Stimulated activated CD4-positive, alpha-beta T cell treated with anti-CD3 and anti-CD28 coated beads, TNF-alpha, amount 100 ng/mL, for 4 hours (primary cell): ENCODE data around the gene TERB1.

ENCODE experiments used
- DNase-seq, 3 experiments: peaks; one replicate each; pipeline ENCODE4 v3.0.0-alpha.2; 2020; ENCODE audit warnings: low read depth in 3 of 3

Gene TERB1

GRCh38 chr16:66746048-66746447 is 55.3 kb downstream of the TERB1 start:
- no peak for DNase-seq

DNA sequence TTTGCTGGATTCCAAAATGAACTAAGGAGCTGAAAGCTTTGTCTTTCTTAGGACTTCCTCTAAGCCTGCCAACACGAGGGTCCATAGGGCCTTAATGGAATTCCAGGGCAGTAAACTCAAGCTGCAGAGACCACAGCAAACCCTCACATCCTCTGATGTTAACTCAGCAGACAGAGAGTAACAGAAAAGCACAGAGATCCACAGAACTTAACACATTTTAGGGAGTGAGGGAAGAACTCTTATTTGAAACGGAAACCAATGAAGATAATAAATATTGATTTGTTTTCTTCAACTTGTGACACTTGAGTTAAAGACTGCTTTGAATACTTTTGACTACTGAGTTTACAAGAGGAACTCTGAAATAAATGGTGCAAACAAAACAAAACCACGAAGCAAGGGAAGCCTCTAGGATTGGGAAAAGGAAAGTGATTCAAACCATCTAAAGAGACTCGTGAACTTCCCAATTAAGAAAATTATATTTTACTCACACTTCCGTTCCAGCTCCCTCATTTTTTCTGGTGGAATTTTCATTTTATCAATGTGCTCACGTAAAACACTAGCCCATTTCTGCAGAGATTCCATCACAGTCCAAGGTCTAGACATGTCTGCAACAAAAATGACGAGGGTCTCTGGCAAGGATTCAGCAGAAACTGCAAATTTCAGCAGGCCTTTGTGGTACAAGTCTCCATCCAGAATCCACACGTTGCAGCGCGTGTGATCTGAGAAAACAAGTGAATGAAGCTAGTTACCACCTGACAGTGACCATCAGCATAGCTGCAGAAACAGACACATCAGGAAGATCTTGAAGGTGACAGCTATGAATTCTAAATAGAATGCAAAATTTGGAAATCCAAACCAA is 59.2 kb downstream of the TERB1 start:
- no peak for DNase-seq

- DNase-seq: no peak
These were observed 60.0 kb downstream of the TERB1 start for GRCh38 chr16:66741169-66741900.

DNA sequence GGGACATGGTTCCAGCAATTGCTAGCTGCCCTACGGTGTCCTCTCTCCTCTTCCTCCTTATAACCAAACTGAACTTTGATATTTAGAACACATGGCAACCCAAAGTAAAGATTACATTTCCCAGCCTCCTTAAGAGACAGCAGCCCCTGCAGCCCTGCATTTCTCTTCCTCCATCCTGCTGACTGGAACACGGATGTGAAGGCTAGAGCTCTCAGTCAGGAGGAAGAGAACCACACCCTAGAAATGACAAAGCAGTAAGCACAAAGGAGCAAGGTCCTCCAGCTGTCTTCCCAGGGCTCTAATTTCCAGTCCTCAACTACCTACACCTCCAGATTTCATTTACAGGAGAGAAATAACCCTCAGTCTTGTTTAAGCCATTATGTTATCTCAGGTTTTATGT is 60.9 kb downstream of the TERB1 start:
- no peak for DNase-seq

GRCh38 chr16:66740010-66740409 is 61.4 kb downstream of the TERB1 start:
- DNase-seq: no peak

DNA sequence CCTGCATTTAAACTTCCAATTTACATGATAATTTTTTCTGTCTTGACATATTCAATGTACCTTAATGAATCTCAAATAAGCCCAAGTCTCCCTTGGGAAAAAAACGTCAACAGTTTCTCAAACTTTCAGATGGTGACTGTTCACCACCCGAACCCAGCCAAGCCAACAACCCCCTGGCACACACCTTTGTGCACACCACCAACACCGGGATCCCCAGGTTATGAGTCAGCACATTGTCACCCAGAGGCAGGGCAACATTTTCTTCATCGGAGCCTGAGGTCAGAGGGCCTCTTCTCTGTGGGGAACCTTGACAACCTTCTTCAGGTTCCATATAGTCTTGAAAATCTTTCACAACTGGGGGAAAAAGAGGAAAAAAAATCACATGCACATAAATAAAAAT is 65.5 kb downstream of the TERB1 start:
- DNase-seq: no peak

DNA sequence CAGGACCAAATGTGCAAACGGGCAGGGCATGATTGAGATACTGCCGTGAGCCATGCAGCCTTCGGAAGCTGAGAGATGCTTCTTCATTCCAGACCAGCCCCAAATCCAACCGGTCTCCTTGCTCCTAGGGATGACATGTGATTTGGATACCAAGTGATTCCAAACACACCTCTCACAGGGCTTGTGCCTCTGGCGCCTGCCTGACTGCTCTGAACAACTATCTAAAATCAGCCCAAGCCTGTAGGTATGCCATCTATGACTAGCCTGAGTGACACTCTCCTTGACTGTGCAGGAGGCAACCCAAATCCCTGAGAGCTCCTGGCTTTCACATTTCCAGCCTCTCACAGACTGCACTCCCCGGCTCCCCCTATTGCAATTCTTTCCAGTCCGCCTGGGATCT is 70.3 kb downstream of the TERB1 start:
- no peak for DNase-seq

GRCh38 chr16:66728804-66729203 is 72.6 kb downstream of the TERB1 start:
- no peak for DNase-seq

- no peak for DNase-seq
These were observed 73.1 kb downstream of the TERB1 start for GRCh38 chr16:66728117-66728787.

- DNase-seq: no peak
These were observed 80.6 kb downstream of the TERB1 start for GRCh38 chr16:66720766-66721165.

- no peak for DNase-seq
These were observed 82.1 kb downstream of the TERB1 start for GRCh38 chr16:66719246-66719645.

- DNase-seq: no peak
These were observed 83.6 kb downstream of the TERB1 start for GRCh38 chr16:66717776-66718175.

DNA sequence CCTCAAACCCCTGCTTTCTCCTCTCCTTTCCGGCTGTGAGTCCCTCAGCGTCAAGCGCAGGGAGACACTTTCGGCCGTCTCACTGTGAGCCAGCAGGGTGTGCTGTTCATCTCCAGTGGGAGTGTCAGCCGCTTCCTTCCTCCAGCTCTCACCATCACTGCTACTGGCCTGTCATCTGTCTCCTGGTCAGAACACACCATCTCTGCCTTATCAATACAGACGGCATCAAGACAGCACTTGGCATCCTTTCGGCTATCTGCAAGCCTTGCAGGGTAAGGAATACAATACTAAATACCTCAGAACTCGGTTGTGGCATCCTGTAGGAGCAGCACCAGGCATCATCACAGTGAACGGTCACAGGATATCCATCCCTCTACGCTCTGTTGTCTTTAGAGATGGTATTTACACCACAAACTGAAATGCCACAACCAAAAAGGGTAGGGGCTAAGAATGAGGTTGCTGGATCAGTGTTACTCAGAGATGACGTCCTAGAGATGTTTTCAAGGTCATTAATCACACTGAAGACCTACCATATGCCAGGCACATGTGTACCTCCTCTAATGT is 84.2 kb downstream of the TERB1 start:
- no peak for DNase-seq

GRCh38 chr16:66714654-66715307 is 86.6 kb downstream of the TERB1 start:
- no peak for DNase-seq

GRCh38 chr16:66714062-66714461 is 87.3 kb downstream of the TERB1 start:
- no peak for DNase-seq

GRCh38 chr16:66713076-66713475 is 88.3 kb downstream of the TERB1 start:
- DNase-seq: no peak

DNA sequence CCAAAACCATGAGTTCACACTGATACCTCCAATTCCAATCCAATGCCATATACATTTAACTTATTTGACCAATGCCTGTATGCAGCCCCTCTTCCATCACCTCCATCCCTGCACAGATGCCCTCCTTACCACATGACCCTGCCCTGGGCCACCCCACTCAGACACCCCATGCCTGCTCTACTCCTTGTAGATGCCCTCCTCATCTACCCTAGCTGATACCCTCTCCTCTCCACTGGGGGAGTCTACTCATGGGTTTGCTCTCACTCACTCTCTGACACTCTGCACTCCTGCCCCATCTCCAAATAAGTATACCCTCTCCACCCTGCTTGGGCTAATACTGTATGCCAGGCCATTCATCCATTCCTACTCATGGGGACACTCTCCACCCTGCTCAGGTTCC is 88.9 kb downstream of the TERB1 start:
- no peak for DNase-seq

GRCh38 chr16:66711581-66711980 is 89.8 kb downstream of the TERB1 start:
- DNase-seq: no peak

DNA sequence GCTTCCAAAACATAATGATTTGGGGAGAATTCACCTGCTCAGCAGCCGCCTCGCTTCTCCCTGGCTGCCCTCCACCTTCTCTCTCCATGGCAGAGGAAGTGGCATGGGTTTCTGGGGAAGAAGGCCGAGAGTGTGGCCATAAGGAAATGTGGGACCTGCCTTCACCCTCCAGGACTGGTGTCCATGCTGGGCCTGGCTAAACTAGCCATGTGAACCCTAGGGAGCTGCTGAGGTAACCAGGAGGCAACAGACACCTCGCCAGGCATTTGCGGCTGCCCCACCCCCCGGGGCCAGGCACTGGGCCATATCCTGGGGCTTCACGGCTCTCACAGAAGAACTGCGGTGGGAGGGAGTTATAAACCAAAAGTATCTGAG is 94.9 kb downstream of the TERB1 start:
- DNase-seq: no peak

DNA sequence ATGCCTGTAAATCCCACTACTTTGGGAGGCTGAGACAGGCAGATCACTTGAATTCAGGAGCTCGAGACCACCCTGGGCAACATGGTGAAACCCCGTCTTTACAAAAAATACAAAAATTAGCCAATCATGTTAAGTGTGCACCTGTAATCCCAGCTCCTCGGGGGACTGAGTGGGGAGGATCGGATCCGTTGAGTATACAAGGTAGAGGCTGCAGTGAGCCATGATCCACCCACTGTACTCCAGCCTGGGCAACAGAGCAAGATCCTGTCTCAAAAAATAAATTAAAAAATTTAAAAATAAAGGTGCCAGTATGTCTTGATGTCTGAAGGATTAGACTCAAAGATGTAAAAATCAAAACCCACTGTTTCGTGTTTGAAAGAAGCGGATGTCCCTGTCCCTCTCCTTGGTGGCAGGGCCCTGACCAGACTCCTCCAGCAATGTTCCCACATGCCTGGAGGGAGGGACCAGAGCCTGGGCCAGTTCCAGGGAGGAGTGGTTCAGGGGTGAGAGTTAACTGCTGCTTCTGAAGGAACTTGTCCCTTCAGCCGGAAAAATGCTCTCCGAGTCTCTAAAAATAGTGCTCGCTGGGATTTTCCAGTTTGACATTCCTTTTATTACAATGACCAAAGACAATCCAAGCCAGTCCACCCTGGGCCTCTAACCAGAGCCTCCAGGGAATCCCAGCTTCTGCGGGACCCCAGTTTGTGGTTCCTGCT is 95.4 kb downstream of the TERB1 start:
- no peak for DNase-seq
